Measurements from ENCODE around the gene TRAF2. TPM values are rescaled to one million over a fixed set of nuclear protein-coding genes. Genes with fewer than 3 reads are reported as not detected.
A peak's percentile ranks its signal among the peaks of the same experiment; 100 is the strongest.

TRAF2 gene
- total RNA-seq, 4 donors from 2014 or later, result 5.0 to 10.8 (median 10.6) TPM

GRCh38 chr9:136958898-136959850, 72.9 kb downstream of the TRAF2 start:
- Histone ChIP-seq H3K4me1 (peaks cover 0 to 58% (median 12%) of the 10 kb centered on the region in 4 donors), H3K36me3 (no peaks in the 10 kb centered on the region), H3K4me3 (no peak overlapping the region), H3K27ac (peak overlapping the region; percentile 28 to 88 (median 75)), H3K27me3 (no peaks in the 10 kb centered on the region), H3K9me3 (no peaks in the 10 kb centered on the region)
- 79 to 90% methylated on average over 6 to 27 of the region's 28 CpGs for WGBS, 2 donors
- TF ChIP-seq POLR2A (IDR thresholded peaks at IDR 0.05) (no peak), CTCF (IDR thresholded peaks at IDR 0.05) (no peak), EP300 (IDR thresholded peaks at IDR 0.05) (no peak)
- no peak for DNase-seq (ENCODE audit: low spot score in 2 of 2)

- H3K4me3 ChIP-seq, result no peak overlapping the region
- 57 to 63% methylated on average over 16 to 19 of the region's 19 CpGs for WGBS, 2 donors
- no peaks in the 10 kb centered on the region for H3K9me3 ChIP-seq
Observed at GRCh38 chr9:136960212-136960937, 74.1 kb downstream of the TRAF2 start.

GRCh38 chr9:136960938-136961275, 74.6 kb downstream of the TRAF2 start:
- H3K27me3 ChIP-seq, result no peaks in the 10 kb centered on the region
- TF ChIP-seq CTCF (IDR thresholded peaks at IDR 0.05) (no peak), EP300 (IDR thresholded peaks at IDR 0.05) (no peak), POLR2A (IDR thresholded peaks at IDR 0.05) (no peak)
- H3K27ac ChIP-seq, result peak overlapping the region; percentile 41 to 88 (median 60)
- WGBS, 2 donors, result 76 to 85% methylated on average over 11 to 14 of the region's 15 CpGs
- H3K9me3 ChIP-seq, result no peaks in the 10 kb centered on the region
- no peaks in the 10 kb centered on the region for H3K36me3 ChIP-seq
- no peak for DNase-seq (ENCODE audit: low spot score in 2 of 2)
- H3K4me3 ChIP-seq, result no peak overlapping the region
- H3K4me1 ChIP-seq, result peaks cover 0 to 73% (median 17%) of the 10 kb centered on the region in 4 donors

More at GRCh38 chr9:136960212-136960937, 74.1 kb downstream of the TRAF2 start:
- Histone ChIP-seq H3K4me1 (peaks cover 0 to 69% (median 15%) of the 10 kb centered on the region in 4 donors), H3K27ac (peak overlapping the region; percentile 41 to 88 (median 76)), H3K27me3 (no peaks in the 10 kb centered on the region), H3K36me3 (no peaks in the 10 kb centered on the region)
- TF ChIP-seq EP300 (IDR thresholded peaks at IDR 0.05) (no peak), POLR2A (IDR thresholded peaks at IDR 0.05) (no peak), CTCF (IDR thresholded peaks at IDR 0.05) (no peak)
- DNase-seq (ENCODE audit: low spot score in 2 of 2), result no peak

GRCh38 chr9:136961279-136962065, 75.2 kb downstream of the TRAF2 start:
- H3K9me3 ChIP-seq, result no peaks in the 10 kb centered on the region
- no peaks in the 10 kb centered on the region for H3K36me3 ChIP-seq
- DNase-seq (ENCODE audit: low spot score in 2 of 2), result no peak
- H3K27me3 ChIP-seq, result no peaks in the 10 kb centered on the region
- TF ChIP-seq POLR2A (IDR thresholded peaks at IDR 0.05) (no peak), EP300 (IDR thresholded peaks at IDR 0.05) (peak in 1 of 2 donors; percentile 23)
- H3K27ac ChIP-seq, result peak overlapping the region; percentile 41 to 88 (median 60)
- WGBS, 2 donors, result 64 to 72% methylated on average over 19 to 21 of the region's 23 CpGs
- H3K4me3 ChIP-seq, result no peak overlapping the region
- H3K4me1 ChIP-seq, result peaks cover 0 to 78% (median 23%) of the 10 kb centered on the region in 4 donors

GRCh38 chr9:136962163-136962562, 75.8 kb downstream of the TRAF2 start:
- peak overlapping the region in 3 of 4 donors; percentile 52 to 88 (median 67) for H3K27ac ChIP-seq
- H3K4me1 ChIP-seq, result peaks cover 0 to 80% (median 24%) of the 10 kb centered on the region in 4 donors
- H3K36me3 ChIP-seq, result no peaks in the 10 kb centered on the region
- no peaks in the 10 kb centered on the region for H3K9me3 ChIP-seq
- H3K4me3 ChIP-seq, result no peak overlapping the region
- no peak for DNase-seq (ENCODE audit: low spot score in 2 of 2)
- H3K27me3 ChIP-seq, result no peaks in the 10 kb centered on the region
- TF ChIP-seq CTCF (IDR thresholded peaks at IDR 0.05) (no peak), EP300 (IDR thresholded peaks at IDR 0.05) (no peak), POLR2A (IDR thresholded peaks at IDR 0.05) (no peak)
- WGBS, 2 donors, result 93 to 98% methylated on average over 9 of the region's 9 CpGs

All from tibial nerve (tissue), 4 donors.